ENCODE results near the gene SAP30L. TPM values are rescaled to one million over a fixed set of nuclear protein-coding genes. Genes with fewer than 3 reads are reported as not detected.
A peak's percentile ranks its signal among the peaks of the same experiment; 100 is the strongest.

The SAP30L gene
- total and polyA plus RNA-seq, 3 experiments from 2014 or later = 35.1 to 37.9 (median 37.9) TPM

GRCh38 chr5:154455585-154455984 is 9.8 kb downstream of the SAP30L start:
- H3K4me3 ChIP-seq (ENCODE audit: low read length) = no peak overlapping the region
- H3K27ac Mint-ChIP-seq = no peak overlapping the region
- H3K36me3 ChIP-seq (ENCODE audit: insufficient read depth, low read length) = peaks cover 63% of the 10 kb centered on the region
- no peaks in the 10 kb centered on the region for H3K27me3 Mint-ChIP-seq
- DNase-seq = no peak
- peaks cover 3 to 10% (median 7%) of the 10 kb centered on the region in 3 donors for H3K4me1 Mint-ChIP-seq
- H3K4me3 Mint-ChIP-seq = no peak overlapping the region
- POLR2A ChIA-PET = no interaction called here
- H3K4me1 ChIP-seq (ENCODE audit: insufficient read depth, low read length) = no peaks in the 10 kb centered on the region
- no peak overlapping the region for H3K27ac ChIP-seq (ENCODE audit: low read depth, low read length)
- no peaks in the 10 kb centered on the region for H3K27me3 ChIP-seq (ENCODE audit: insufficient read depth, low read length, poor library complexity, severe bottlenecking)
- CTCF ChIA-PET = interaction anchor here (1.2 kb wide), 1 partner anchor 12 kb away, joined by 4 read pairs; no protein-coding TSS in a partner anchor
- no peaks in the 10 kb centered on the region for H3K9me3 Mint-ChIP-seq
- H3K36me3 Mint-ChIP-seq = peaks cover 21 to 92% (median 36%) of the 10 kb centered on the region in 3 donors
- H3K9me3 ChIP-seq (ENCODE audit: low read length) = no peaks in the 10 kb centered on the region

- H3K27me3 ChIP-seq (ENCODE audit: insufficient read depth, low read length, poor library complexity, severe bottlenecking) = no peaks in the 10 kb centered on the region
- H3K36me3 Mint-ChIP-seq = peaks cover 21 to 89% (median 38%) of the 10 kb centered on the region in 3 donors
- peaks cover 56% of the 10 kb centered on the region for H3K36me3 ChIP-seq (ENCODE audit: insufficient read depth, low read length)
- CTCF ChIA-PET = interaction anchor here (1.2 kb wide), 1 partner anchor 11 kb away, joined by 4 read pairs; no protein-coding TSS in a partner anchor
- no peaks in the 10 kb centered on the region for H3K9me3 Mint-ChIP-seq
- no peak for DNase-seq
- H3K9me3 ChIP-seq (ENCODE audit: low read length) = no peaks in the 10 kb centered on the region
- H3K4me1 Mint-ChIP-seq = peaks cover 0 to 3% (median 0%) of the 10 kb centered on the region in 3 donors
- H3K27ac Mint-ChIP-seq = no peak overlapping the region
- no peak overlapping the region for H3K27ac ChIP-seq (ENCODE audit: low read depth, low read length)
- no peaks in the 10 kb centered on the region for H3K4me1 ChIP-seq (ENCODE audit: insufficient read depth, low read length)
- POLR2A ChIA-PET = no interaction called here
- H3K27me3 Mint-ChIP-seq = no peaks in the 10 kb centered on the region
- no peak overlapping the region for H3K4me3 Mint-ChIP-seq
- no peak overlapping the region for H3K4me3 ChIP-seq (ENCODE audit: low read length)
Observed at GRCh38 chr5:154456540-154456939, 10.7 kb downstream of the SAP30L start.

- Mint-ChIP-seq H3K9me3 (no peaks in the 10 kb centered on the region), H3K36me3 (peaks cover 10 to 71% (median 29%) of the 10 kb centered on the region in 3 donors), H3K4me1 (no peaks in the 10 kb centered on the region), H3K27ac (no peak overlapping the region), H3K27me3 (no peaks in the 10 kb centered on the region), H3K4me3 (no peak overlapping the region)
- DNase-seq = no peak
- Histone ChIP-seq H3K27ac (ENCODE audit: low read depth, low read length) (no peak overlapping the region), H3K36me3 (ENCODE audit: insufficient read depth, low read length) (peaks cover 34% of the 10 kb centered on the region), H3K4me3 (ENCODE audit: low read length) (no peak overlapping the region), H3K9me3 (ENCODE audit: low read length) (no peaks in the 10 kb centered on the region), H3K4me1 (ENCODE audit: insufficient read depth, low read length) (no peaks in the 10 kb centered on the region), H3K27me3 (ENCODE audit: insufficient read depth, low read length, poor library complexity, severe bottlenecking) (no peaks in the 10 kb centered on the region)
- POLR2A ChIA-PET = no interaction called here
- CTCF ChIA-PET = interaction anchor here (1.0 kb wide), 1 partner anchor 9 kb away, joined by 3 read pairs; no protein-coding TSS in a partner anchor
Observed at GRCh38 chr5:154459015-154459414, 13.2 kb downstream of the SAP30L start.

GRCh38 chr5:154460172-154460571 is 14.4 kb downstream of the SAP30L start:
- H3K4me3 Mint-ChIP-seq = no peak overlapping the region
- ChIA-PET POLR2A (no interaction called here), CTCF (interaction anchor here (1.2 kb wide), 1 partner anchor 13 kb away, joined by 5 read pairs; no protein-coding TSS in a partner anchor)
- peaks cover 10 to 61% (median 28%) of the 10 kb centered on the region in 3 donors for H3K36me3 Mint-ChIP-seq
- no peak for DNase-seq
- H3K27me3 Mint-ChIP-seq = no peaks in the 10 kb centered on the region
- no peaks in the 10 kb centered on the region for H3K4me1 Mint-ChIP-seq
- peak overlapping the region in 1 of 8 donors; percentile 71 for H3K27ac Mint-ChIP-seq
- H3K9me3 Mint-ChIP-seq = no peaks in the 10 kb centered on the region
- no peaks in the 10 kb centered on the region for H3K9me3 ChIP-seq (ENCODE audit: low read length)
- no peaks in the 10 kb centered on the region for H3K4me1 ChIP-seq (ENCODE audit: insufficient read depth, low read length)
- H3K27me3 ChIP-seq (ENCODE audit: insufficient read depth, low read length, poor library complexity, severe bottlenecking) = no peaks in the 10 kb centered on the region
- H3K27ac ChIP-seq (ENCODE audit: low read depth, low read length) = no peak overlapping the region
- H3K4me3 ChIP-seq (ENCODE audit: low read length) = no peak overlapping the region
- peaks cover 30% of the 10 kb centered on the region for H3K36me3 ChIP-seq (ENCODE audit: insufficient read depth, low read length)

GRCh38 chr5:154461531-154461930 is 15.7 kb downstream of the SAP30L start:
- no peaks in the 10 kb centered on the region for H3K4me1 Mint-ChIP-seq
- H3K27ac Mint-ChIP-seq = no peak overlapping the region
- DNase-seq = no peak
- no peaks in the 10 kb centered on the region for H3K4me1 ChIP-seq (ENCODE audit: insufficient read depth, low read length)
- ChIA-PET POLR2A (no interaction called here), CTCF (no interaction called here)
- H3K4me3 ChIP-seq (ENCODE audit: low read length) = no peak overlapping the region
- H3K27me3 ChIP-seq (ENCODE audit: insufficient read depth, low read length, poor library complexity, severe bottlenecking) = no peaks in the 10 kb centered on the region
- H3K27ac ChIP-seq (ENCODE audit: low read depth, low read length) = no peak overlapping the region
- H3K9me3 ChIP-seq (ENCODE audit: low read length) = no peaks in the 10 kb centered on the region
- peaks cover 9 to 48% (median 22%) of the 10 kb centered on the region in 3 donors for H3K36me3 Mint-ChIP-seq
- no peaks in the 10 kb centered on the region for H3K9me3 Mint-ChIP-seq
- no peak overlapping the region for H3K4me3 Mint-ChIP-seq
- H3K36me3 ChIP-seq (ENCODE audit: insufficient read depth, low read length) = peaks cover 18% of the 10 kb centered on the region
- H3K27me3 Mint-ChIP-seq = no peaks in the 10 kb centered on the region

- Mint-ChIP-seq H3K9me3 (no peaks in the 10 kb centered on the region), H3K4me1 (peaks cover 0 to 4% (median 0%) of the 10 kb centered on the region in 3 donors), H3K4me3 (no peak overlapping the region), H3K27ac (no peak overlapping the region), H3K36me3 (peaks cover 0 to 22% (median 4%) of the 10 kb centered on the region in 3 donors), H3K27me3 (peaks cover 1 to 12% of the 10 kb centered on the region in 2 donors)
- no peak overlapping the region for H3K4me3 ChIP-seq (ENCODE audit: low read length)
- H3K4me1 ChIP-seq (ENCODE audit: insufficient read depth, low read length) = no peaks in the 10 kb centered on the region
- H3K27me3 ChIP-seq (ENCODE audit: insufficient read depth, low read length, poor library complexity, severe bottlenecking) = peaks cover 5% of the 10 kb centered on the region
- POLR2A ChIA-PET = no interaction called here
- H3K36me3 ChIP-seq (ENCODE audit: insufficient read depth, low read length) = no peaks in the 10 kb centered on the region
- no peak for DNase-seq
- CTCF ChIA-PET = interaction anchor here (1.5 kb wide), 1 partner anchor 31 kb away, joined by 3 read pairs; no protein-coding TSS in a partner anchor
- no peaks in the 10 kb centered on the region for H3K9me3 ChIP-seq (ENCODE audit: low read length)
- no peak overlapping the region for H3K27ac ChIP-seq (ENCODE audit: low read depth, low read length)
Observed at GRCh38 chr5:154464438-154464837, 18.6 kb downstream of the SAP30L start.

- H3K27ac Mint-ChIP-seq = no peak overlapping the region
- H3K36me3 Mint-ChIP-seq = peaks cover 0 to 16% (median 4%) of the 10 kb centered on the region in 3 donors
- DNase-seq = no peak
- no peak overlapping the region for H3K4me3 ChIP-seq (ENCODE audit: low read length)
- no peaks in the 10 kb centered on the region for H3K36me3 ChIP-seq (ENCODE audit: insufficient read depth, low read length)
- H3K4me1 ChIP-seq (ENCODE audit: insufficient read depth, low read length) = no peaks in the 10 kb centered on the region
- no peaks in the 10 kb centered on the region for H3K9me3 ChIP-seq (ENCODE audit: low read length)
- no peaks in the 10 kb centered on the region for H3K9me3 Mint-ChIP-seq
- peaks cover 8% of the 10 kb centered on the region for H3K27me3 ChIP-seq (ENCODE audit: insufficient read depth, low read length, poor library complexity, severe bottlenecking)
- H3K27ac ChIP-seq (ENCODE audit: low read depth, low read length) = no peak overlapping the region
- no peak overlapping the region for H3K4me3 Mint-ChIP-seq
- POLR2A ChIA-PET = no interaction called here
- H3K4me1 Mint-ChIP-seq = peaks cover 0 to 4% (median 0%) of the 10 kb centered on the region in 3 donors
- CTCF ChIA-PET = no interaction called here
- H3K27me3 Mint-ChIP-seq = peaks cover 1 to 17% of the 10 kb centered on the region in 2 donors
Observed at GRCh38 chr5:154465169-154465568, 19.4 kb downstream of the SAP30L start.

- Mint-ChIP-seq H3K4me3 (no peak overlapping the region), H3K9me3 (no peaks in the 10 kb centered on the region), H3K27me3 (peaks cover 8 to 26% of the 10 kb centered on the region in 2 donors), H3K36me3 (peaks cover 0 to 9% (median 0%) of the 10 kb centered on the region in 3 donors), H3K27ac (no peak overlapping the region), H3K4me1 (peaks cover 5 to 8% (median 6%) of the 10 kb centered on the region in 3 donors)
- H3K27ac ChIP-seq (ENCODE audit: low read depth, low read length) = no peak overlapping the region
- ChIA-PET POLR2A (no interaction called here), CTCF (interaction anchor here (0.7 to 2.1 kb wide), 6 partner anchors 8 to 394 kb away, joined by 3 to 4 read pairs (median 4); no protein-coding TSS in a partner anchor)
- no peaks in the 10 kb centered on the region for H3K4me1 ChIP-seq (ENCODE audit: insufficient read depth, low read length)
- no peak for DNase-seq
- H3K27me3 ChIP-seq (ENCODE audit: insufficient read depth, low read length, poor library complexity, severe bottlenecking) = peaks cover 12% of the 10 kb centered on the region
- no peaks in the 10 kb centered on the region for H3K36me3 ChIP-seq (ENCODE audit: insufficient read depth, low read length)
- no peak overlapping the region for H3K4me3 ChIP-seq (ENCODE audit: low read length)
- H3K9me3 ChIP-seq (ENCODE audit: low read length) = no peaks in the 10 kb centered on the region
Observed at GRCh38 chr5:154466147-154466546, 20.4 kb downstream of the SAP30L start.

Measured in CD8-positive, alpha-beta memory T cell (primary cell).